CD4-positive, alpha-beta T cell treated with Interleukin-15 for 1 hour (primary cell): ENCODE measurements around the gene STX18.
"Not testable (repeated sequence)": the region's sequence is repeated elsewhere in the genome, so short reads cannot be mapped to it uniquely, and the experiment has no call there.

Source experiments
- DNase-seq: peaks from one replicate; pipeline ENCODE4 v3.0.0-alpha.2; 2020

STX18 gene

GRCh38 chr4:4432341-4433125 lies 109.3 kb downstream of the STX18 start:
- DNase-seq = no peak

DNA sequence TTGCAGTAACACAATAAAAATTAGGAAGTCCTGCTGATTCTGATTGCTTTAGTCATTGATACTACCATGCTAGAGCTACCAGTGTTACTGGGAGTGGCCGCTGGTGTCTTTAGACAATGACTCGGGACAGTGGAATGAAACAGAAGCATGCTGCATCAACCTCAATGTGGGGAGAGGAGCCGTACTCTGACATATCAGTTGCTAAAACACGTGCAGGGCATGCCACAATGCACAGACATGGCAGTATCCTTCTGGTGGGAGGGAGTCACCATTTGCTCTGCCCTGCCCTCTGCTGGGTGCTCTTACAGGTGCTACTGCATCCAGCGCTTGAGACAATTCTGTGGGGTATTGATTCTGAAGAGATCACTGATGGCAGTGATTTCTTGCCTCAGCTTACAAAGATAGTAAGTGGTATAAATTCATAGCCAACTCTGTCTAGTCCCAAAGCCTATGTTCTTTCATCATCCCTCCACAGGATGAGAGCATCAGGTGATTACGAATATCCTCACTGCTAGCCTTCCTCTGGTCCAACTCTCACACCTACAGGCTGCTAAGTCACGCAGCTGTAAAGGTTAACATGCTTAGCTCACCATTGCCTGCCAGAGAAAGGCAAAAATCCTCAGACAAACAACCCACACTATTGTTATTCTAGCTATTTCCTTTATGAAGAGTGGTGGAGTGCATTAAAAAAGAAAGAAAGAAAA lies 111.2 kb downstream of the STX18 start:
- DNase-seq = peak; percentile 35

GRCh38 chr4:4428966-4429875 lies 112.6 kb downstream of the STX18 start:
- DNase-seq = no peak

- no peak for DNase-seq
These were observed 114.0 kb downstream of the STX18 start for GRCh38 chr4:4427886-4428285.

DNA sequence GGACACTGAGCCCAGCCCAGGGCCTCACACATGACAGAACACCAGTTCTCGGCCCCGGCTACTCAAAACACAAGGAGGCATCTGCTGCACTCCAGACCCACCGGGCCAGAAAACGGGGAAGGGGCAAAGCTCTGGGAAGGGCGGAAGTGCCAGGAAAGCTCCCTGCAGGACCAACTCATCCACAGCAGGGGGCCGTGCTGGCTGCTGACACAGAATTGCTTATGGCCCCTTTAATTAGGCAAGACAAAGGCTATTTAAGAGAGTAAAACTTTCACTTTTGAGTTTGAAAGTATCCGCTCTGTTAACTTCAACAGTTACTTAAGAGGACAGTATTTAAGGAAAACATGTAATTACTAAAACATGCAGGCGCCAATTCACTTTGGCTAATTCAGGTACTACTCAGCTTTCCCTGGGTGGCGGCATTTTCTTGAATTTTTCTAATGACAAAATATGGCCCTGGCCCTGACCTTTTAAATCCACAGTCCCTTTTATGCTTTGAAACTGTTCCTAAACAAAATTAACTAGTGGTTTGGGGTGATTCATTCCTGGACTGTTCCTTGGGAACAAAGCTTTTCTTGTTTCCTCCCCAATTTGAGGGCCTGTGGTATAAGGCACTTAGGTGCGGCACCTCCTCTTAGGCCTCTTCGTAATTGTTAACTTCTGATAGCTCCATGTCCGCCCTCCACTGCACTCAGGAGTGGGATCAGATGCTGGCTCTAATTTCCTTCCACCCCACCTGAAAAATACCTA lies 114.6 kb downstream of the STX18 start:
- no peak for DNase-seq

DNA sequence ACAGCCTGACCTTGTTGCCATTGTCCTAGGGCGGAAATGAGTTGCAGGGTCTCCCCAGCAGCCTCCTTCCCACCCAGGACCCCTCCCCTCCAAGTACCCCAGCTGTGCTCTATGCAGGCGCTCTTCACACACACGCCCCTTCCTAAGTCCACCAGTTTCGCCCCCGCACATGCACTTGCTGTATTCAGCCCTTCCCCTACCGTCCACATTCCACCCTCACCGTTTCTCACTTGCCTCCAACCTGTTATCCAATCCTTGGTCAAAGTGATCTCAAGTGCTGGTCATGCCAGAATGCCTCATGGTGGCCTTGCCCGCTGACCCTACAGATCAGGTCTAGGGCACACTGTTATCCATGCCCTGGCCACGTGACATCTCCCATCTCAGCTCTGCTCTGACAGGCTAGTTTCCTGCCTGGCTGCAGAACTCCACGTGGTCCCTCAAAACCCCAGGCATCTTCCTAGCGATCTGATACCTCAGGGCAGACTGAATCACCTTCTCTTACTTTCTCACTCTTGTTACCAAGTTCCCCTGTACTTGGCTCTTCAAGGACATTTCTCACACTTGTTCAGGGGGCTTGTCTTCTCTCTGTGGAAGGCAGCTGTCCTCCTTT lies 115.2 kb downstream of the STX18 start:
- no peak for DNase-seq

- DNase-seq = no peak
These were observed 116.2 kb downstream of the STX18 start for GRCh38 chr4:4425696-4426095.

DNA sequence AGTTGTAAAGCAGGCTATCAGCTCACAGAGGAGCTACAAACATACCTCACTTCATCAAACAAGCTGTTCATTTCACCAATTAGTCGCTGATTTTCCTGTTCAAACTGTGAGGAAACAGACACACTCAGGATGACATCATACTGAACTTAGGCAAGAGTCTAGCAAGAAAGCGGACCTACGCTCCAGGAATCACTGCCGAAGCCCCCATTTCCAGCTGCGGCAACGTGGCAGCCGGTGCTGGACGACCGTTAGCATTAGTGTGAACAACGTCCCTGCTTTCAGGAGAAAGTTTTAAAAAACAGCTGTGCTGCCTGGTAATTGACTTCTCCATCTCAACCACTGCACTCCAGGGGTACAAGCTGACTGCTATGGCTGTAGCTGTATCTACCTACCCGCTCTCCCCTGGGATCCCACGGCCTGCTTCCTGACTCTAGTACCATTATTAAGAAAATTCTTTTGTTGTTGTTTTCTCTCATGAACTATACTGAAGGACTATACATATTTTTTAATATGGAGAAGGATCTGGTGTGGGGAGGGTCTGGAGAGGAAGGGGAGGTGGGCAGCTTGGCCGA lies 116.6 kb downstream of the STX18 start:
- DNase-seq = no peak

DNA sequence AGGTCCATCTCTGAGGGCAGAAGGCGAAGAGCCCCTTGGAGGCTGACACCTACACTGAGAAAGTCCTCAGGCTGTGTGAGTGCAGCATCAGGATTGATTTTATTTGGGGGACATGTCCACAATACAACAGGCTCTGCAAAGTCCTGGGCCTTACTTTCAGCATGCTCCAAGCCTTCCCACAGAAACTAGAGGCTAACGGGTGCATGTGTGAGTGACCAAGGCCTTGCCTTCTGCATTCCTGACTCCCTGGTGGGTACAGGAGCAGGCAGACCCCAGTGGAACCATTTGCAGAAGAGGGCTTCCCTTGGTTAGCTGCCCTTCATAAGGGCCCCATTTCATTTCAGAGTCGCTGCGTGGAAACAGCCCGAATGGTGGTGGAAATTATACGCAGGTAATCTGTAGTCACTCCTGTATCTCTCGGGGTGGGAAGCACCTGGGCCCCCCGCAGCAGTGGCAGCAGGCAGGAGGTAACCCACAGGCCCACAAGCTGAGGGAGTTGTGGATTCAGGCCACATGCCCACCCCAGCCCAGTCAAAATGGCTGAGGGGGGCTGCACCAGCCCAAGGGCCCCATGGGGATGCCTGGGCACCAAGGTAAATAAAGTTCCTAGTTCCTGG lies 117.2 kb downstream of the STX18 start:
- no peak for DNase-seq

DNA sequence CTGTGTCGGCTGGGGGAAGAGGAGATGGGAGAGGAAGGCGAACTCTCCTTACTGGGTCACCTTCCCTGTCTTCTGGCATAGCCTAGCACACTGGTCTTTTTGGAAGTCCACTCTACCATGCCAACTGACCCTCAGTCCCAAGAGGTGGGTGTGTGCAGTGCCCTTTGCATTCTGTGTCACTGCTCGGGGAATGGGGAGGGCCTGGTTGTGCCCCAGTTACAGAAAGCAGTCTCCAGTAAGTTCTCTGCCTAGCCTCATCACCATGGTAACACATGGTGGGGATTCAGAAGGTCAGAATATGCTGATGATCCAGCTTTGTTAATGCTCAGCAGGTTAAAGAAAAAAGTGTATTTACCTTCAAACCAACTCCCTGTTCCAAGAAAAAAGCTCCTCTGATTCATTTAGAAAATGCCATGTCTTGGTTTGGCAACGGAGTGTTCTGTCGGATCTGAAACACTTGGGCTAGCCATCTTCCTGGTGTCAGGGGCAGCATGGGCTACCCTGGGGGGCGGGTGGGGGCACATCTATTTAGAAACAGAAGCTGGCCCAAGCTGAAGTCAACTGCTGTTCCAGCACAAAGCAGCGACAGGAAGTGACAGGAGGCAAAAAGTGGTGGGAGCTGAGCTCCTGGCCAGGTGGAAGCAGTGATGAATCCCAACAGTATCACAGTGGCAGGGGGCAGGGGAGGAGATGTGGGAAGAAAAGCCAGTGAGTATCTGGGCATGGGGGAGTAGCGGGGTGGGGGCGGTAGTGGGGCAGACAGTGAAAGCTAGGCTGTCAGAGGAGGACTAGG lies 117.9 kb downstream of the STX18 start:
- no peak for DNase-seq

GRCh38 chr4:4422856-4423499 lies 118.9 kb downstream of the STX18 start:
- no peak for DNase-seq

DNA sequence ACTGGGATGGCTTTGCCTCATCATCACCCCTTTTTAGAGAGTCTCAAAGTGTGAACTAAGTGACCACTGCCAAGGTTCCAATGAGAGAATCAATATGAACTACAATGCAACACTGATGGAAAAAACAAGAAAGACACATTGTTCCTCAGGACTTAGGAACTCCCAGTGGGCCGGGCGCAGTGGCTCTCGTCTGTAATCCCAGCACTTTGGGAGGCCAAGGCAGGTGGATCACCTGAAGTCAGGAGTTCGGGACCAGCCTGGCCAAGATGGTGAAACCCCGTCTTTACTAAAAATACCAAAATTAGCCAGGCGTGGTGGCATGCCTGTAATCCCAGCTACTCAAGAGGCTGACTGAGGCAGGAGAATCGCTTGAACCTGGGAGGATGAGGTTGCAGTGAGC lies 119.7 kb downstream of the STX18 start:
- not testable (repeated sequence) for DNase-seq

- DNase-seq = no peak
These were observed 120.5 kb downstream of the STX18 start for GRCh38 chr4:4421356-4421755.

DNA sequence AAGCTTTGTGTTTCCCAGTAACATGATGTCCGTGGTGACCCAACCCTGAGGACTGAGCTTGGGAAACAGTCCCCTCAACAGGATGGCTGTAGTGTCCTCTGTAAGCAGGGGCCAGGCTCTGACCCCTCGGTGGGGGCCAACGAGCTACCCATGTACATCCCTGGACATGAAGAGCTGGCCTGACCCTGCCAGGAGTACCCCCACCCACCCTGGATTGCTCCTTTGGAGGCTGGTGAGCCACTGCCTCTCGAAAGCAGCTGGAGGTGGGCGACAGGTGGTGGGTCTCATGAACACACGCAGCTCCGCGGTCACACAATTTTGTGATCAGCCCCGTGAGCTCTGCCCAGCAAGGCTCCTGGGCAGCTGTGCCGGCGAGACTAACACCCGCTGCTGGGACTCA lies 121.4 kb downstream of the STX18 start:
- no peak for DNase-seq

DNA sequence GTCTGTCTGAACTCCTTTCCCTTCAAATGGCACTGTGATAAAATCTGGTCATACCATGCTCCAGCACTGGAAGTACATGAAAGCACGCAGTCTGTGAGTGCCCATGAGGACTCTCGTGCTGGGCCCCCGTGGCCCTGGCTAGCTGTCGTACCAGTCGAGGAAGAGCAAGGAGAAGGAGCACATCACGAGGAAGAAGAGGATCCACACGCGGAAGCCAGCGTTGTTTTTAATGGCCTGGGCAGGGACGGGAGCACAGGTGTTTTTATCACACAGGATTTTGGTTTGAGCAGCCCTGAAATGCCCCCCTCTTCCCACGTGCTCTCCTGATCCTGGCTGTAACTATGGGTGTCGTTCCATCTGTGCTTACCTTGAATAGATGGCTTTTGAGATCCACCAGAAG lies 122.0 kb downstream of the STX18 start:
- no peak for DNase-seq

- no peak for DNase-seq
These were observed 123.0 kb downstream of the STX18 start for GRCh38 chr4:4418676-4419390.

DNA sequence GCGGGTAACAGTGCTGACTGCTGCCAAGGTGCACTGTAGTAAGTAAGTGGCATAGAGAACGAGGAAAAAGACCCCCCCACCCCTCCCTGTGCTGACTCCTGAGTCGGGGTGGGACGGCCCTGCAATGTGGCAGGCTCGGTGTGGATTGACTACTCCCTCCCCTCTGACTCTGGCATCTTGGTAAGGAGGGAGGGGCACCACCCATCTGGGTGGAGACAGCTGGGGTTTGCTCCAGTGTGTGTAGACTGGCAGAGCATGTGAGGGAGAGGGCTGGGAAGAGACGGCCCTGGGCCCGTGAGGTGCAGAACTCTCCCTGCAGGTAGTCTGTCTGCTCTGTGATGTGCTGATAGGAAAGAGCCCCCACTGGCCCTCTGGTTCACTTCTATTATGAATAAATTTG lies 124.0 kb downstream of the STX18 start:
- DNase-seq = no peak

- no peak for DNase-seq
These were observed 124.9 kb downstream of the STX18 start for GRCh38 chr4:4416981-4417380.
